ENCODE data around the gene C14orf39. TPM values are rescaled to one million over a fixed set of nuclear protein-coding genes. Genes with fewer than 3 reads are reported as not detected.
"Not testable (repeated sequence)": the region's sequence is repeated elsewhere in the genome, so short reads cannot be mapped to it uniquely, and the experiment has no call there.

The C14orf39 gene
- polyA plus RNA-seq, 3 donors = 0.10 TPM; not detected in 2

DNA sequence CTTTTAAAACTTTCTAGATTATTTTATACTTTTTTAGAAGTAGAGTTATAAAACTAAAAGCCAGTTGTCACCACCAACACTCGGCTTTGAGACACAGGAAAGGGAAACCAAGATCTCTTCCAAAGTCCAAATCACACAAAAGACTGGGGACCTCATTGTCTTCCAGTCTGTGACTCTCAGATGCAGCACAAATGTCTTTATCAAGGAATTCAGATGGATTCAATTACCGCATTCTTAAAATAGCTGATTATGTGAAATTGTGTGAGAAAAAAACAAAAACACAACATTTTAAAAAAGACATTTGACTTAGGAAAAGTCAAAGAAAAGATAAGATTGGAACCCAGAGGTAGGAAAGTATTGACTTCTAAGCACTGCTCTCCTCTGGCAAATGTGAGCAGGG, 19.6 kb upstream of the C14orf39 start:
- 20 to 24% (median 23%) methylated on average over 2 of the region's 2 CpGs for WGBS, 3 donors
- H3K27ac ChIP-seq (ENCODE audit: low read depth, low read length) = no peak overlapping the region

DNA sequence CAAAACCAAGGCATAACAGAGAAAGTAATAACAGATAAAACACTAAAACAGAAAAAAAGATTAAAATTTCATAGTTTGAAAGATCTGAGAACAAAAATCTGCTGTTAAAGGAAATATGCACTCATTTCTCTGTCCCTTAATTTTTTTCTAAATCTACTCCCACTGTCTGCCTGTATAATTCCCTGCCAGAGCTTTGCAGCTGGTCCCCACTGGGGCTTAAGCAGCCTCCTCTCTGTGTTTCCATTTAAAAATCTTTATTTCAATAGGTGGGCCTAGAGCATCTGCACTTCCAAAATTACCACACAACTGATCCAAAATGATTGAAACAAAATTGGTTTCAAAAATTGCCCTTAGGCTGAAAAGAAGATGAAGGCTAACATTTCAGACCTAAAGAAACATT, 16.7 kb upstream of the C14orf39 start:
- no peak overlapping the region for H3K27ac ChIP-seq (ENCODE audit: low read depth, low read length)

DNA sequence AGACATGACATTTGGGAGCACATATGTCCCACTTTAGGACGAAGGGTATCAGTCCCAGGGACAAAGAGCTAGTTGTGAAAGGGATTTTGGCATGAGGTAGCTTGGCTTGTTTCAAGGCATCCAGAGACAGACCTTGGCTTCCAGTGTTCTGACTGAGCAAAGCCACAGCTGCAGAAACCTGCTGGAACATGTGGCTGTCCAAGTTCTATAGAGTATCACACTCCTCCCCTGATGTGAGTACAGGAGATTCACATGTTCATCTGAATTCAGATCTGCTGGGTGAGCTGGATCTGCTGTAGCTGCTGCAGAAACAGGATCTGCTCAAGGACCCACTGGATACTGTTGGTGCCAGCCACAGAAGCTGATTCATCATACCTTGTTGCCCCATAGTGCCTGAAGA, 10.1 kb upstream of the C14orf39 start:
- 56 to 76% (median 64%) methylated on average over 1 of the region's 1 CpG for WGBS, 3 donors
- H3K27ac ChIP-seq (ENCODE audit: low read depth, low read length) = no peak overlapping the region

DNA sequence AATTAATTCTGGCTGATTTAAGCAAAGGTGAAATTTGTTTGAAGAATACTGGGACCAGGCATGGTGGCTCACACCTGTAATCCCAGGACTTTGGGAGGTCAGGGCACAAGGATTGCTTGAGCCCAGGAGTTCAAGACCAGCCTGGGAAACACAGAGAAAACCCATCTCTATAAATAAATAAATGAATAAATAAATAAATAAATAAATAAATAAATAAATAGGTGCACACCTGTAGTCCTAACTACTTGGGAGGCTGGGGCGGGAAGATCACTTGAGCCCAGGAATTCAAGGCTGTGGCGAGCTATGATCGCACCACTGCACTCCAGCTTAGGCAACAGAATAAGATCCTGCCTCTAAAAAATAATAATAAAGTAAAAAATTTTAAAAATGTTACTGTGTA, 4.4 kb upstream of the C14orf39 start:
- WGBS, 3 donors = 84 to 93% (median 90%) methylated on average over 3 of the region's 3 CpGs
- no peak overlapping the region for H3K27ac ChIP-seq (ENCODE audit: low read depth, low read length)

DNA sequence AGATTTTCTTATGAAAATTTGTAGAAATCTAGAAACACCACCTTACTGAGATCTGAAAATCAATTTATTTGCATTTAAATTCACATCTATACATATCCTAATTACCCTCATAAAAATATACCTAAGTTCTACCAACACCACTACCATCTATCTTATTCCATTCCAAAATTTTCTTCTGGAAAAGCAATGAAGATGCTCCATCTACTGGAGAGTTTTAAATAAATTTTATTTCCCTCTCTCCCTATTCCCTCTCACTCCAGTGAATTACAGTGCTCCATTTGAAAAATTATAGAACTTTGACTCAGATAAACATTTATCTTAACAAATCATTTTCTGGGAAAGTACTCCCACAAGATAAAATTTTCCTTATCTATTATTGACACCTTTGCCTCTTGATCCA, 2.3 kb upstream of the C14orf39 start:
- H3K27ac ChIP-seq (ENCODE audit: low read depth, low read length) = no peak overlapping the region

DNA sequence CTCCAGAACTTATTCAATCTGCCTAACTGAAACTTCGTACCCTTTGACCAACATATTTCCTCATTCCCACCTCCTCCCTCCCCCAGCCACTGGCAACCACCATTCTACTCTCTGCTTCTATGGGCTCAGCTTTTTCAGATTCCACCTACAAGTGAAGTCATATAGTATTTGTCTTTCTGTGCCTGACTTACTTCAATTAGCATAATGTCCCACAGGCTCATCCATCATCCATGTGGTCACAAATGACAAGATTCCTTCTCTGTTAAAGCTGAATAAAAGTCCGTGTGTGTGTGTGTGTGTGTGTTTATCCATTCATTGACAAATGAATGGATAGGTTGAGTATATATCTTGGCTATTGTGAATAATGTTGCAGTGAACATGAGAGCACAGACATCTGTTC, 1.3 kb upstream of the C14orf39 start:
- H3K27ac ChIP-seq (ENCODE audit: low read depth, low read length) = no peak overlapping the region
- WGBS, 3 donors = 20 to 39% (median 26%) methylated on average over 2 of the region's 2 CpGs

DNA sequence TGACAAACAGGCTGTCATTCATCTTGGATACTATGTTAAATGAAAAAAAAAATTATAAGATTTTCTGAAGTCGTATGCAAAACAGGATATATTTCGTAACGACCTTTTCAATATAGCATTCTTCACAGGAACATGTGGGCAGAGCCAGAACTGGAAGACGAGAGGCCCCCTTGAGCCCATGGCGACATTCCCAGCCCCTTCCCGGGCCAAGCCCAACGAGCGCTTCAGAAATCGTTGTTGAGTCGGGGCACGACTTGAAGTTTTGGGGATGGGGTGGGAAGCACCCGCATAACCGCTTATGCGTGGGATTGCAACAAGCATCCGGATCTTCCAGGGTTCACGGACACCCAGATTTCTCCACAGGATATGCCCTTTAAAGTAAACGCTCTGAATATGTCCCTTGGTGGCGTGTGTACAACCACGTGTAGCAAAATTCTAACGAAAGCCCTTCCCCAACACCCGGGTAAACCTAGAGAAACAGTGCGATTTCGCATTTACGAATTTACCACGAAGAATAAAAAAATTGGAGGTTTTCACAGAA, 736 bp downstream of the C14orf39 start:
- WGBS, 3 donors = 7 to 9% (median 8%) methylated on average over 25 of the region's 25 CpGs
- no peak overlapping the region for H3K27ac ChIP-seq (ENCODE audit: low read depth, low read length)

DNA sequence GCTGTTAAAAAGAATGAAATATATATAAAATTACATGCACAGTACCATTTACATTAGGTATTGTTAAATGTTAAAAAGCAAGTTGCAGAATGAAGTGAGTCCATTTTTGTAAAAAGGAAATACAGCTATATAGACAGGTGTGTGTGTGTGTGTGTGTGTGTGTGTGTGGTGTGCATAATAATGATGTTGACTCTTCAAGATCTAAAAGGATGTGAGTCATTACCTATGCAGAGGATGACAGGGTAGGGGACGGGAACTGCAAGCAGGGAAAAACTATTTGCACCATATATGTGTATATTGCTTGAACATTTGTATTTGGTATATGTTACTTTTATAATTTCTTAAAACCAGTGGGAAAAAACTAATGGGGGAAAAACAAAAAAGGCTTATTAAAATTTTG, 3.1 kb downstream of the C14orf39 start:
- 57 to 65% (median 64%) methylated on average over 1 of the region's 1 CpG for WGBS, 3 donors
- no peak overlapping the region for H3K27ac ChIP-seq (ENCODE audit: low read depth, low read length)

DNA sequence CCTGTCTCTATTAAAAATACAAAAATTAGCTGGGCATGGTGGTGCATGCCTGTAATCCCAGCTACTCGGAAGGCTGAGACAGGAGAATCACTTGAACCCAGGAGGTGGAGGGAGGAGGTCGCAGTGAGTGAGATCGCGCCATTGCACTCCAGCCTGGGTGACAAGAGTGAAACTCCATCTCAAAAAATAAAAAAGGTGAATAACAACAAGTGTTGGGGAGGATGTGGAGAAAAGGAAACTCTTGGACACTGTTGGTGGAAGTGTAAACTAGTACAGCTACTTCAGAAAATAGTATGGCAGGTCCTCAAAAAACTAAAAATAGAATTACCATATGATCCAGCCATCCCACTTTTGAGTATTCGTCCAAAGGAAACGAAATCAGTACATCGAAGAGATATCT, 5.6 kb downstream of the C14orf39 start:
- not testable (repeated sequence) for H3K27ac ChIP-seq (ENCODE audit: low read depth, low read length)
- WGBS, 3 donors = 91 to 95% (median 94%) methylated on average over 7 of the region's 7 CpGs

DNA sequence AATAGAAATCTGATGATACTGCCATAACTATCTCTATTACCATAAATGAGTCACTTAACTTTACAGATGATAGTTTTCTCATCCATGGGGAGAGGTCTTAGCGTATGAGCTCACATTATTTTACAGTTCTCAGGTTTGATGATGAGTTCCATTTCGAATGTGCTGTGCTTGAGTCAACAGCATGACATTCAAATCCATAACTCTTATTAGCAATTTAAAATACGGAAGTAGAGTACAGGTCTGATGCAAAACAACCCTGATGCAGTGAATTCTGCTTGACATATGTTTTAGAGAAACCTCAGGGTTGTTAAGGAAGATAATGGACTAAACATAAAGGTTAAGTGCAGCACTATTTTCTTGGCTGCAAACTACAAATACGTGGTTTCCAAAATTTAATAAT, 30.0 kb downstream of the C14orf39 start:
- no peak overlapping the region for H3K27ac ChIP-seq (ENCODE audit: low read depth, low read length)
- WGBS, 3 donors = 54 to 62% (median 61%) methylated on average over 4 of the region's 4 CpGs

DNA sequence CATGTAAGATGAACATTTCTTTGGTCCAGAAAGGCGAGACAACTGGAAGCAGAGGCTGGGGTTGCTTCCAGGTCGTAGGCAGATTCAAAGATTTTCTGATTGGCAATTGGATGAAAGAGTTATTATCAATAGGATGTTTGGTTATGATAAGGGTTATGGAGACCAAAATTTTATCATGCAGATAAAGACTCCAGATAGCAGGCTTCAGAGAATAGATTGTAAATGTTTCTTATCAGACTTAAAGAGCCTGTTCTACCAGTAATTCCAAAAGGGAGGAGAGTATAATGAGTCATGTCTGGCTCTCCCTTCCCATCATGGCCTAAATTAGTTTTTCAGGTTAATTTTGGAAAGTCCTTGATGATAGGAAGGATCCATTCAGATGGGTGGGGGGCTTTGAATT, 55.6 kb downstream of the C14orf39 start:
- 47 to 60% (median 59%) methylated on average over 2 of the region's 2 CpGs for WGBS, 3 donors
- no peak overlapping the region for H3K27ac ChIP-seq (ENCODE audit: low read depth, low read length)

DNA sequence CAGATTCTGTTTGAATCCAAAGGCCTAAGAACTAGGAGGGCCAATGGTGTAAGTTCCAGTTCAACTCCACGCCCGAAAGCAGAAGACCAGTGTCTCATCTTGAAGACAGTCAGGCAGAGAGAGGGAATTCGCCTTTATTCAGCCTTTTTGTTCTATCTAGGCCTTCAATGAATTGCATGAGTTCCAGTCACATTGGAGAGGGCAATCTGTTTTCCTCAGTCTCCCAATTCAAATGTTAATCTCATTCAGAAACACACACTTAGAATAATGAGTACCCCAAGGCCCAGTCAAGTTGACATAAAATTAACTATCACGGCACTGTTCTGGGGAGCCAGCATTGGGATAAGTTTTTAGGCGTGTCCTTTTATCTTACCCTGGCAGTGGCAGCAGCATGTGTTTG, 65.8 kb downstream of the C14orf39 start:
- no peak overlapping the region for H3K27ac ChIP-seq (ENCODE audit: low read depth, low read length)
- WGBS, 3 donors = 86 to 87% (median 86%) methylated on average over 5 of the region's 5 CpGs

DNA sequence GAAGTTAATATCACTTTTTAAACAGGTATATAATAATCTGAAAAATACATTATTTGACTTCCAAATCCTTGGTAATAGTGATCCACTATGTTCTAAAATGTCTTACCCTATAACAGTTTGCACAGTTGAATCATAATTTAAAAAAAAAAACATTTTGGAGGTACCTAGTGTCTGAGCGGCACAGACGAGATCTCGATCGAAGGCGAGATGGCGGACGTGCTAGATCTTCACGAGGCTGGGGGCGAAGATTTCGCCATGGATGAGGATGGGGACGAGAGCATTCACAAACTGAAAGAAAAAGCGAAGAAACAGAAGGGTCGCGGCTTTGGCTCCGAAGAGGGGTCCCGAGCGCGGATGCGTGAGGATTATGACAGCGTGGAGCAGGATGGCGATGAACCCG, 88.3 kb downstream of the C14orf39 start:
- not testable (repeated sequence) for H3K27ac ChIP-seq (ENCODE audit: low read depth, low read length)
- 95 to 96% (median 96%) methylated on average over 22 of the region's 22 CpGs for WGBS, 3 donors

DNA sequence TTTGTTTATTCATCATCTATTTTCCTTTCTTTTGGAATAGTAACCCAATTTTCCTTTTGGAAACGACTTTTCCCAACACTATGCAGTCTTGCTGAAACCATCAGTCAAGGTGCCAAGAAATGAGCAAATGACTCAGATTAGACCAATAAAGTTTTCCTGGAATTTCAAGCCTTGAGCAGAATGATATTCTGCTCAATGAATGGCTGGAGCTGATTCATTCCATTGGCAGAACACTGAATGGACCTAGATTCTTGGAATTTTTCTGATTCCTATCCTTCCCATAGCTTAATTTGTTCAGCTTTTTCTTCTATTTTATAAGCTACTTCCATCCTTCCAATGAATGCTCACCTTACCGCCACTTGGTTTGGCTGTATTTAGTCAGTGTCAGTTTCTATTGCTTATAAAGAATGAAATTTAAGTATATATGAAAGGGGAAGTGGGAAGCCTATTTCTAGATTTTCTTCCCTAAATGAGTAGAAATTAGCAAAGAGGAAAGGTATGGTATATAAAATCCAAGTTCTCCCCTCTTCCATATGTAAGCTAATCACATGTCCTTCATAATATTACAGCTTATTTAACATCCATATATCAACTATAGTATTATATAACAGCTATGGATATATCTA, 89.0 kb downstream of the C14orf39 start:
- WGBS, 3 donors = 50 to 59% (median 57%) methylated on average over 2 of the region's 2 CpGs

More for the DNA sequence above, 89.0 kb downstream of the C14orf39 start:
- no peak overlapping the region for H3K27ac ChIP-seq (ENCODE audit: low read depth, low read length)

Other genes with a start within 250 kb of the C14orf39 start
- gene PPM1A, start 236.8 kb downstream of the C14orf39 start, polyA plus RNA-seq = 10 to 100 TPM; 12.7 to 27.4 (median 22.9) TPM
- gene SIX6, start 23.1 kb upstream of the C14orf39 start, polyA plus RNA-seq = not detected
- gene SIX1, start 163.4 kb upstream of the C14orf39 start, polyA plus RNA-seq = 1 to 10 TPM in 2 of 3 donors, under 1 TPM in 1; 0.79 to 4.4 (median 3.1) TPM
- gene SIX4, start 238.3 kb upstream of the C14orf39 start, polyA plus RNA-seq = under 1 TPM; 0.22 to 0.61 (median 0.51) TPM
- gene MNAT1, start 248.7 kb upstream of the C14orf39 start, polyA plus RNA-seq = 10 to 100 TPM; 10.6 to 28.0 (median 27.5) TPM

Measured in adipose tissue (tissue), 3 donors.